ENCODE results near the gene R3HDM2. TPM values are rescaled to one million over a fixed set of nuclear protein-coding genes. Genes with fewer than 3 reads are reported as not detected.

Gene R3HDM2
- total RNA-seq, 4 donors from 2014 or later, result 21.7 to 37.6 (median 29.3) TPM

DNA sequence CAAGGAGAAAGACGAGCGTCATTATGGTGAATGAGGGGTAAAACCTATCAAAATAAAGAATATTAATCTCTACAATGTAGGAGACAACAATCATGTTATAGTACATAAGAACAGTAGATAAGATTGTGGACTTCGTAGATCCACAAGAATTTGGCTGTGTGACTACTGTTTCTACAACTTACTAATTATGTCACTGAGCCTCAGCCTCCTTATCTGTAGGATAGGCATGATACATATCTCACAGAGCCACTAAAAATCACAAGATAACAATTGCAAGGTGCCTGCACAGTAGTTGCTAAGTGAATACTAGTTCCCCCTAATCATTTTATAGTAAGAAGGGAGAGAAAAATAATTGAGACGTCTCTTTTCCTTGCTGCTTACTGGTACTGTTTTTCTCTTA, 101.6 kb downstream of the R3HDM2 start:
- no peak overlapping the region for H3K27ac ChIP-seq
- DNase-seq, result no peak
- no peaks in the 10 kb centered on the region for H3K4me1 ChIP-seq
- H3K27me3 ChIP-seq, result no peaks in the 10 kb centered on the region
- TF ChIP-seq POLR2A (IDR thresholded peaks at IDR 0.05) (no peak), CTCF (IDR thresholded peaks at IDR 0.05) (no peak)
- H3K4me3 ChIP-seq, result no peak overlapping the region
- 92 to 96% methylated on average over 4 of the region's 4 CpGs for WGBS, 2 donors
- H3K36me3 ChIP-seq, result peaks cover 0 to 20% (median 0%) of the 10 kb centered on the region in 3 donors
- H3K9me3 ChIP-seq, result no peaks in the 10 kb centered on the region
- intact Hi-C loops (cut with DNase I), result no loop called here

DNA sequence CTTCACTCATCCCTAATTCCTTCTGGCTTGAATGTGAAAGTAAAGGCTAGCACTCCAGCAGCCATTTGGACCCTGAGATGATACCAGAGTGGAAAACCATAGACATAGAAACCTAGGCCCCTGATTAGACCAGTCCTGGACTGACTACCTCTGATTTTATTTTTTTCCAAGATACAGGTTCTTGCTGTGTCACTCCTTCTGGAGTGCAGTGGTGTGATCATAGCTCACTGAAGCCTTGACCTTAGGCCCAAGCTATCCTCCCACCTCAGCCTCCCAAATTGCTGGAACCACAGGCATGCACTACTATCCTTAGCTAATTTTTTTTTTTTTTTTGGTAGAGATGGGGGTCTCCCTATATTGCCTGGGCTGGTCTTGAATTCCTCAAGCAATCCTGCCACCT, 105.4 kb downstream of the R3HDM2 start:
- H3K9me3 ChIP-seq, result no peaks in the 10 kb centered on the region
- no peaks in the 10 kb centered on the region for H3K27me3 ChIP-seq
- no peak for DNase-seq
- H3K36me3 ChIP-seq, result peaks cover 0 to 12% (median 0%) of the 10 kb centered on the region in 3 donors
- no peak overlapping the region for H3K4me3 ChIP-seq
- no peak for TF ChIP-seq POLR2A (IDR thresholded peaks at IDR 0.05)
- TF ChIP-seq CTCF (IDR thresholded peaks at IDR 0.05), result no peak
- no peak overlapping the region for H3K27ac ChIP-seq
- H3K4me1 ChIP-seq, result no peaks in the 10 kb centered on the region
- intact Hi-C loops (cut with DNase I), result no loop called here

DNA sequence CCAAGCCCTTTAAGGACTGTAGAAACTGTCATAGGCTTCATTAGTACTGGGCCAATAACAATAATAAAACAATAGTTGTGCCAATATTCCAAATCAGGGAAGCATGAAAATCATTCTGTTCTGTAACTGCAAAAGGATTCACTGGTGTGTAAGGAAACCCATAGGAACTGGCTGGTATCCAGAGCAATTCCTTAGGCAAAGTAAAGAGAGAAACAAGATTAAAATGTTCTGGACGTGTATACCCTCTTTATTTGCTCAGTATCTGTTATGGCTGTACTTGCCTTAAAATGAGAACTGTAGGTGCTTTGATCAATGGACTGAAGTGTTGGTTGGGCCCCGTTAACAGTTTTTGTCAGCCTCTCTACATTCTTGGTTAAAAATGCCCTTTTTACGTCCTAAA, 107.4 kb downstream of the R3HDM2 start:
- no peak for DNase-seq
- no peak overlapping the region for H3K4me3 ChIP-seq
- no peaks in the 10 kb centered on the region for H3K9me3 ChIP-seq
- peaks cover 0 to 15% (median 8%) of the 10 kb centered on the region in 3 donors for H3K4me1 ChIP-seq
- H3K27me3 ChIP-seq, result no peaks in the 10 kb centered on the region
- WGBS, 2 donors, result 79 to 87% methylated on average over 3 of the region's 3 CpGs
- H3K36me3 ChIP-seq, result peaks cover 0 to 5% (median 0%) of the 10 kb centered on the region in 3 donors
- TF ChIP-seq CTCF (IDR thresholded peaks at IDR 0.05), result no peak
- no peak for TF ChIP-seq POLR2A (IDR thresholded peaks at IDR 0.05)
- H3K27ac ChIP-seq, result no peak overlapping the region
- intact Hi-C loops (cut with DNase I), result no loop called here

DNA sequence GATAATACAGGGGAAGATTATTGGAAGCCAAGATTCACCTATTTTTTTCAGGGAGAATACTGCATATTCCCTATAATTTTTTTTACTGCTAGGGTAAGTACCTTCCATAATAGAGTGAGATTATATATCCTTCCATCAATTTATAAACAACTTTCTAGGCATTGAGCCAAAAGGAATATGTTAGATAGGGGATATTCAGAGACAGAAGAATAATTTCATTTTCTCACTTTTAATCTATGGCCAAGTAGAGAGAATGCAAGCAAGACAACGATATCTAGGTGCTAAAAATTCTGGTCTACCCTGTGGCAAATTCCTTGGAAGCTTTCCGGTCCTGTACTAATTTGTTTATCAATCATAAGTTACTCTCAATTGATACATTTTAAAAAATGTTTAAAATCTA, 110.2 kb downstream of the R3HDM2 start:
- Histone ChIP-seq H3K4me1 (peaks cover 0 to 22% (median 13%) of the 10 kb centered on the region in 3 donors), H3K36me3 (no peaks in the 10 kb centered on the region), H3K27me3 (no peaks in the 10 kb centered on the region), H3K9me3 (no peaks in the 10 kb centered on the region), H3K4me3 (no peak overlapping the region), H3K27ac (no peak overlapping the region)
- intact Hi-C loops (cut with DNase I), result no loop called here
- 66 to 73% methylated on average over 2 of the region's 2 CpGs for WGBS, 2 donors
- TF ChIP-seq CTCF (IDR thresholded peaks at IDR 0.05) (no peak), POLR2A (IDR thresholded peaks at IDR 0.05) (no peak)
- DNase-seq, result no peak

DNA sequence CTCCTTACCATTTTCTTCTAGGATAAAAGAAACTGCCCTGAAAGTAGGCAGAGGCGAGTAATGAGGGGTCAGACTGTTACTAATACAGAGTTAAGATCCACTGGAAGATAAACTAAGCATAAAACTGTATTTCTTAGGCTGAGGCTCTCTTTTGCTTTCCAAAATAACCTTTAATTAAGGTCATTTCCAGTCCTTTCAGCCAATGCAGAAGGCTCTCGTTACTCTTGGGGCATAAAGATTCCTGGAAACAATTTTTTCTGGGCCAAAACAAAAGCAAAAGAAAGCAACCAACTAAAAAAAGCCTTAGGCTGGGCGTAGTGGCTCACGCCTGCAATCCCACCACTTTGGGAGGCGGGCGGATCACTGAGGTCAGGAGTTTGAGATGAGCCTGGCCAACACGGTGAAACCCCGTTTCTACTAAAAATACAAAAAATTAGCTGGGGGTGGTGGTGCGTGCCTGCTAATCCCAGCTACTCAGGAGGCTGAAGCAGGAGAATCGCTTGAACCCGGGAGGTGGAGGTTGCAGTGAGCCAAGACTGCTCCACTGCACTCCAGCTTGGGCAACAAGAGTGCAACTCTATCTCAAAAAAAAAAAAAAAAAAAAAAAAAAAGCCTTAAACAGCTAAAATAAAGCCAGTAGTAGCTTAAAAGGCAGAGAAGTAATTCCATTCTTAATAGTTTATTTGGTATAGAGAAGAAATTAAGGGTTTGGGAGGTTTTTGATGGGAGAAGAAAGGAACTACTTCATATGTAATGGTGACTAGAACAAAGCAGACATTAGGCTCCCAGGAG, 111.0 kb downstream of the R3HDM2 start:
- Histone ChIP-seq H3K27me3 (no peaks in the 10 kb centered on the region), H3K4me3 (no peak overlapping the region), H3K27ac (peak overlapping the region in 2 of 4 donors; percentile 19 to 48), H3K36me3 (no peaks in the 10 kb centered on the region), H3K4me1 (peaks cover 0 to 26% (median 13%) of the 10 kb centered on the region in 3 donors), H3K9me3 (no peaks in the 10 kb centered on the region)
- WGBS, 2 donors, result 46 to 48% methylated on average over 8 to 10 of the region's 11 CpGs
- intact Hi-C loops (cut with DNase I), result no loop called here
- TF ChIP-seq POLR2A (IDR thresholded peaks at IDR 0.05) (no peak), CTCF (IDR thresholded peaks at IDR 0.05) (no peak)
- DNase-seq, result no peak
